HepG2 (cell line): ENCODE results near the gene TLN1. TPM values are rescaled to one million over a fixed set of nuclear protein-coding genes. Genes with fewer than 3 reads are reported as not detected.
A peak's percentile ranks its signal among the peaks of the same experiment; 100 is the strongest.

ENCODE experiments used
- ATAC-seq: fragments of 200-7000 bp; cut with Tn5 transposase; 3 replicates; pipeline ENCODE4 v1.9.1; 2020; ENCODE audit warnings: mild to moderate bottlenecking, moderate library complexity
- BruUV-seq: library from RNA; stranded (reverse); fragments of 400-500 nt; replicated peaks from 2 replicates; lab custom pipeline; 2021; lab: Mats Ljungman, UMichigan
- CTCF ChIA-PET: fragments of 300-600 bp; formaldehyde crosslinking; extraction: SDS; loops from one replicate; lab custom pipeline; 2021; ENCODE audit warnings: low total read pairs, inconsistent platforms, low intra/inter-chr PET ratio; lab: Yijun Ruan, JAX
- POLR2A ChIA-PET: fragments of 350-600 bp; sonication (Branson Sonifier 250); formaldehyde crosslinking; loops from one replicate; lab custom pipeline; 2020; ENCODE audit warnings: antibody characterized with exemption, inconsistent platforms; lab: Yijun Ruan, JAX
- DNase-seq: peaks from one replicate; pipeline ENCODE4 v3.0.0-alpha.2; 2015; ENCODE audit warnings: low spot score
- FAIRE-seq: peaks from 3 replicates; lab custom pipeline; 2011; peaks lifted over from hg19 to GRCh38; lab: Jason Lieb, UNC
- H2AFZ ChIP-seq: one replicate; pipeline ENCODE4 v1.6.1; 2011; ENCODE audit warnings: low read length, inconsistent platforms
- H3K27ac ChIP-seq: fragments of 300-600 bp; 3 replicates; pipeline ENCODE4 v1.8.0; 2011; ENCODE audit warnings: mixed run types, mild to moderate bottlenecking, mixed read lengths, low read length, inconsistent platforms; ENCODE audit not compliant: insufficient read depth; ENCODE audit errors: extremely low read length
- H3K27me3 ChIP-seq, 2 experiments: fragments of 200-600 bp in 1 of 2; 2 replicates in 1 of 2; 3 replicates in 1 of 2; pipeline versions ENCODE4 v1.6.0 to v1.8.0; 2011; ENCODE audit warnings: low read length in 2 of 2, mild to moderate bottlenecking in 2 of 2, moderate library complexity in 2 of 2, inconsistent platforms in 1 of 2; ENCODE audit not compliant: insufficient read depth in 2 of 2, control insufficient read depth in 1 of 2
- H3K36me3 ChIP-seq, 2 experiments: fragments of 200-600 bp in 1 of 2; replicated peaks in 1 of 2; 2 replicates in 1 of 2; 3 replicates in 1 of 2; pipeline versions ENCODE4 v1.5.1 to v1.8.0; 2011; ENCODE audit warnings: low read length in 2 of 2, inconsistent platforms in 1 of 2; ENCODE audit not compliant: insufficient read depth in 2 of 2, control insufficient read depth in 1 of 2
- H3K4me1 ChIP-seq: 2 replicates; pipeline ENCODE4 v1.5.1; 2012; ENCODE audit warnings: low read length, inconsistent platforms; ENCODE audit not compliant: insufficient read depth
- H3K4me2 ChIP-seq: 2 replicates; pipeline ENCODE4 v1.6.0; 2011; ENCODE audit warnings: low read depth, low read length, inconsistent platforms
- H3K4me3 ChIP-seq, 3 experiments: fragments of 200-600 bp in 1 of 3; sonication (generic), shearing (Covaris generic) in 1 of 3; replicated peaks in 1 of 3; 2 replicates each; pipeline ENCODE4 v1.5.1; 2011 to 2016; ENCODE audit warnings: low read length in 3 of 3, inconsistent platforms in 2 of 3, low read depth in 2 of 3, mild to moderate bottlenecking in 2 of 3, control low read depth in 1 of 3, mixed read lengths in 1 of 3; ENCODE audit not compliant: insufficient read depth in 1 of 3
- H3K79me2 ChIP-seq: one replicate; pipeline ENCODE4 v1.6.1; 2011; ENCODE audit warnings: low read length, inconsistent platforms; ENCODE audit not compliant: insufficient read depth
- H3K9ac ChIP-seq: 2 replicates; pipeline ENCODE4 v1.6.0; 2011; ENCODE audit warnings: mild to moderate bottlenecking, low read depth, low read length, inconsistent platforms; ENCODE audit not compliant: insufficient read depth
- H3K9me3 ChIP-seq: 2 replicates; pipeline ENCODE4 v1.5.1; 2012; ENCODE audit warnings: mild to moderate bottlenecking, low read length
- H4K20me1 ChIP-seq: 2 replicates; pipeline ENCODE4 v1.6.0; 2011; ENCODE audit warnings: inconsistent platforms, mild to moderate bottlenecking, low read length, moderate library complexity; ENCODE audit not compliant: insufficient read depth
- CC2D1A ChIP-seq: sonication (generic); formaldehyde crosslinking; IDR thresholded peaks from 2 replicates; pipeline ENCODE4 v1.8.1; 2023; ENCODE audit warnings: mild to moderate bottlenecking, missing genetic modification reagents
- GATAD2A ChIP-seq: IDR thresholded peaks from 2 replicates; pipeline ENCODE4 v1.6.1; 2016
- MEF2D ChIP-seq: sonication (generic); formaldehyde crosslinking; IDR thresholded peaks from 2 replicates; pipeline ENCODE4 v1.5.1; 2020; ENCODE audit warnings: mild to moderate bottlenecking, missing genetic modification reagents
- ZNF143 ChIP-seq: sonication (generic); formaldehyde crosslinking; IDR thresholded peaks from 2 replicates; pipeline ENCODE4 v1.4.0; 2020; ENCODE audit warnings: missing genetic modification reagents
- ZNF264 ChIP-seq: sonication (generic); formaldehyde crosslinking; IDR thresholded peaks from 2 replicates; pipeline ENCODE4 v1.4.0; 2020; ENCODE audit warnings: missing genetic modification reagents
- ZNF430 ChIP-seq: sonication (generic); formaldehyde crosslinking; IDR thresholded peaks from 2 replicates; pipeline ENCODE4 v1.9.0; 2021; ENCODE audit warnings: mild to moderate bottlenecking, missing genetic modification reagents
- ZNF709 ChIP-seq: sonication (generic); formaldehyde crosslinking; IDR thresholded peaks from 2 replicates; pipeline ENCODE4 v1.5.0; 2020; ENCODE audit warnings: mild to moderate bottlenecking, missing genetic modification reagents
- ZNF878 ChIP-seq: sonication (generic); formaldehyde crosslinking; IDR thresholded peaks from 2 replicates; pipeline ENCODE4 v1.8.1; 2023; ENCODE audit warnings: mild to moderate bottlenecking, missing genetic modification reagents, moderate library complexity
- ZSCAN31 ChIP-seq: sonication (generic); formaldehyde crosslinking; IDR thresholded peaks from 2 replicates; pipeline ENCODE4 v1.5.0; 2020; ENCODE audit warnings: low read depth, mild to moderate bottlenecking, missing genetic modification reagents
- WGBS: methylation state at CpG from one replicate; pipeline ENCODE4 v1.1.6; 2017; ENCODE audit warnings: low lambda C conversion rate; 5-methylcytosine and 5-hydroxymethylcytosine counted together
- in situ Hi-C: cut with HindIII; loops from 2 replicates; pipeline ENCODE4 v1.10.0; 2017; ENCODE audit warnings: low pct_unique_long_range_greater_than_20kb; ENCODE audit not compliant: extremely low pct_ligation_motif_present
- intact Hi-C: fragments of 100-400 bp; cut with micrococcal nuclease; formaldehyde crosslinking; loops from one replicate; pipeline ENCODE4 v1.10.0; 2022; ENCODE audit not compliant: unreplicated experiment
- polyA plus RNA-seq, 8 experiments: library from polyadenylated mRNA; depleted of rRNA in 3 of 8; stranded (reverse) in 7 of 8; unstranded in 1 of 8; fragments of >200 nt; fragmentation: Illumina TruSeq in 4 of 8; extraction: Trizol in 4 of 8; gene quantifications; 2 replicates each; pipeline versions ENCODE4 v1.2.1 to v1.2.3, GENCODE V29; 2011 to 2016; ENCODE audit warnings: low read depth in 4 of 8, missing spikeins in 1 of 8, mixed read lengths in 1 of 8; ENCODE audit not compliant: insufficient read depth in 1 of 8
- total RNA-seq, 5 experiments: library from RNA; depleted of rRNA; stranded (reverse); fragments of >200 nt; fragmentation: Illumina TruSeq; extraction: Trizol; gene quantifications; 2 replicates each; pipeline ENCODE4 v1.2.3, GENCODE V29; 2016; ENCODE audit warnings: low read depth in 1 of 5
- TF ChIP-seq, protein P1 (sequence below): sonication (generic); formaldehyde crosslinking; IDR thresholded peaks from 2 replicates; pipeline ENCODE4 v1.5.1; 2020; ENCODE audit warnings: missing genetic modification reagents, mild to moderate bottlenecking, borderline replicate concordance

Gene TLN1
- total and polyA plus RNA-seq, 2 of the 13 experiments (the other 11 are each of a cell fraction or from before 2014, with no cell fraction given), result 35.2 to 51.8 TPM

DNA sequence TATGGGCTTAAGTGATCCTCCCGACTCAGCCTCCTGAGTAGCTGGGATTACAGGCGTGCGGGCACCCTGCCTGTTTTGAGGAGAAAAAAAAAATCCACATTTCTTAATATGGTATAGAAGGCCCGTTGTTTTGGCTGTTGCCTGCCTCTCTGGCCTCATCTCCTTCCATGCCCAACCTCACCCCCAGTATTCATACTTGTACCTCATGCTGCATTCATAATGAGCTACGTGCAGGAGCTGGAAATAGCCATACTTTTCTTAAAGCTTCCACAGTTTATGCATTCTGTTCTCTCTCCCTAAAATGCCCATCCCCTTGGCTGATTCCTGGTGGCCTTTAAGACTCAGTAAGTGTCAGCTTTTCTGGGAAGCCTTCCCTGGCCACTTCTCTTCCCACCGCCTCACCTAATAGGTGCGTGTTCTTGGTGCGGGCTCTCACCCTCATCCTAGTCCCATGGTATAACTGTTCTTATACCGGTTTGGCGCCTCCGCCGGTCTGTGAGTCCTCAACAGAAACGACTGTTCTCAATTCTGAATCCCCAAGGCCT lies 40.2 kb downstream of the TLN1 start:
- no peaks in the 10 kb centered on the region for H3K27me3 ChIP-seq
- H2AFZ ChIP-seq, result no peak overlapping the region
- no peak overlapping the region for H3K4me2 ChIP-seq
- intact Hi-C loops (loop anchor here (1.0 to 10.0 kb wide), 2 partner anchors 23 to 47 kb away; no protein-coding TSS in a partner anchor), in situ Hi-C loops (no loop called here)
- no peak for ATAC-seq
- H3K4me3 ChIP-seq, result no peak overlapping the region
- no peak overlapping the region for H3K9ac ChIP-seq
- H3K36me3 ChIP-seq, result 0 out of 5 replicates have a peak, but pooled peaks cover 0 to 1% of the 10 kb centered on the region in 2 experiments
- peaks cover 61% of the 10 kb centered on the region for H3K4me1 ChIP-seq
- FAIRE-seq, result no peak
- WGBS, result 87% methylated on average over 13 of the region's 13 CpGs
- no peak for TF ChIP-seq ZNF264
- TF ChIP-seq ZNF709 (CRISPR knock-in tag), result no peak
- TF ChIP-seq ZNF878 (CRISPR knock-in tag), result no peak
- no peak for TF ChIP-seq ZNF430 (CRISPR knock-in tag)
- TF ChIP-seq, protein P1, sequence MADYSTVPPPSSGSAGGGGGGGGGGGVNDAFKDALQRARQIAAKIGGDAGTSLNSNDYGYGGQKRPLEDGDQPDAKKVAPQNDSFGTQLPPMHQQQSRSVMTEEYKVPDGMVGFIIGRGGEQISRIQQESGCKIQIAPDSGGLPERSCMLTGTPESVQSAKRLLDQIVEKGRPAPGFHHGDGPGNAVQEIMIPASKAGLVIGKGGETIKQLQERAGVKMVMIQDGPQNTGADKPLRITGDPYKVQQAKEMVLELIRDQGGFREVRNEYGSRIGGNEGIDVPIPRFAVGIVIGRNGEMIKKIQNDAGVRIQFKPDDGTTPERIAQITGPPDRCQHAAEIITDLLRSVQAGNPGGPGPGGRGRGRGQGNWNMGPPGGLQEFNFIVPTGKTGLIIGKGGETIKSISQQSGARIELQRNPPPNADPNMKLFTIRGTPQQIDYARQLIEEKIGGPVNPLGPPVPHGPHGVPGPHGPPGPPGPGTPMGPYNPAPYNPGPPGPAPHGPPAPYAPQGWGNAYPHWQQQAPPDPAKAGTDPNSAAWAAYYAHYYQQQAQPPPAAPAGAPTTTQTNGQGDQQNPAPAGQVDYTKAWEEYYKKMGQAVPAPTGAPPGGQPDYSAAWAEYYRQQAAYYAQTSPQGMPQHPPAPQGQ (CRISPR knock-in tag), result no peak
- no peaks in the 10 kb centered on the region for H4K20me1 ChIP-seq
- H3K79me2 ChIP-seq, result no peaks in the 10 kb centered on the region
- ChIA-PET POLR2A (interaction anchor here (1.0 to 6.1 kb wide), 10 partner anchors 23 to 530 kb away, joined by 3 to 68 read pairs (median 11); partner anchors contain the start of genes ARHGEF39, CCDC107, CREB3 and GBA2), CTCF (no interaction called here)
- DNase-seq, result no peak
- no peaks in the 10 kb centered on the region for H3K9me3 ChIP-seq
- no TSS peak for BruUV-seq
- H3K27ac ChIP-seq, result no peak overlapping the region

DNA sequence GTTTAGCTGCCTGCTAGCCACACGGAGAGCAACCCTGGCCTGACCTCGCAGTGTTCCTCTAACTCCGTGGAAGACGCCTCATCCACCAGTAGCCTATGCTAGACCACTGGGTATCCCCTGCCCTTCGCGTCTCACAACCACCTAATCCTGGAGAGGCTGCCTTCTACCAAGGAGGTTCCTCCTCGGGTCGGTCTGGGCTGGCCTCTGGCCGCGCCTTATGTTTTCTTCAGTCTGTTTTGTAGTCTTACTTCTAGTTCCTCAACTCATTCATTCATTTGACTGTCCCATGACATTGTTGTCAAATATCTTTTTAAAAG lies 40.7 kb downstream of the TLN1 start:
- Histone ChIP-seq H3K4me1 (peaks cover 65% of the 10 kb centered on the region), H3K4me3 (peak overlapping the region; percentile 75 to 84 (median 81)), H4K20me1 (no peaks in the 10 kb centered on the region), H3K4me2 (peak overlapping the region; percentile 90), H3K27ac (peak overlapping the region; percentile 26), H3K36me3 (no peaks in the 10 kb centered on the region), H3K79me2 (no peaks in the 10 kb centered on the region), H3K9me3 (no peaks in the 10 kb centered on the region), H3K9ac (peak overlapping the region; percentile 68), H2AFZ (peak overlapping the region; percentile 63), H3K27me3 (no peaks in the 10 kb centered on the region)
- WGBS, result 81% methylated on average over 6 of the region's 10 CpGs
- ATAC-seq, result peak; percentile 52; the same call in 2 of the 3 replicates
- intact Hi-C loops (loop anchor here (1.0 to 10.0 kb wide), 2 partner anchors 22 to 46 kb away; no protein-coding TSS in a partner anchor), in situ Hi-C loops (no loop called here)
- POLR2A ChIA-PET, result interaction anchor here (1.0 to 6.1 kb wide), 17 partner anchors 11 to 530 kb away, joined by 3 to 68 read pairs (median 5); partner anchors contain the start of genes ARHGEF39, CA9, CCDC107 and CREB3
- no TSS peak for BruUV-seq
- FAIRE-seq, result no peak
- DNase-seq, result no peak
- TF ChIP-seq CC2D1A, result no peak
- 0 out of 2 replicates have a peak, but pooled peaks have one; percentile 35 for TF ChIP-seq MEF2D (CRISPR knock-in tag)
- 0 out of 2 replicates have a peak, but pooled peaks have one; percentile 10 for TF ChIP-seq ZSCAN31
- TF ChIP-seq GATAD2A, result no peak
- 0 out of 2 replicates have a peak, but pooled peaks have one; percentile 5 for TF ChIP-seq ZNF143 (CRISPR knock-in tag)
- CTCF ChIA-PET, result no interaction called here
